Psoas muscle (tissue), 8 donors: ENCODE measurements around the gene PHLPP1. TPM values are rescaled to one million over a fixed set of nuclear protein-coding genes. Genes with fewer than 3 reads are reported as not detected.

Experiments
- ATAC-seq, 4 donors: fragments of 200-7000 bp; cut with Tn5 transposase; one replicate each; pipeline ENCODE4 v1.9.1; 2020; ENCODE audit warnings: moderate library complexity in 3 of 4, mild to moderate bottlenecking in 2 of 4
- DNase-seq, 2 donors: peaks; one replicate each; pipeline ENCODE4 v3.0.0-alpha.2; 2020
- H3K27ac ChIP-seq: fragments of 200-600 bp; one replicate; pipeline ENCODE4 v1.8.0; 2022
- H3K27me3 ChIP-seq, 3 donors: fragments of 200-600 bp in 1 of 3; one replicate each; pipeline versions ENCODE4 v1.6.1 to v1.8.0; 2013 to 2022; ENCODE audit warnings: low read length in 2 of 3, mild to moderate bottlenecking in 2 of 3, moderate library complexity in 1 of 3; ENCODE audit not compliant: insufficient read depth in 3 of 3
- H3K36me3 ChIP-seq, 2 donors: fragments of 200-600 bp in 1 of 2; one replicate each; pipeline versions ENCODE4 v1.6.1 to v1.8.0; 2013 to 2022; ENCODE audit warnings: low read depth in 1 of 2, mild to moderate bottlenecking in 1 of 2, moderate library complexity in 1 of 2; ENCODE audit not compliant: insufficient read depth in 1 of 2
- H3K4me1 ChIP-seq: fragments of 200-600 bp; one replicate; pipeline ENCODE4 v1.8.0; 2022
- H3K4me3 ChIP-seq: fragments of 200-600 bp; one replicate; pipeline ENCODE4 v1.8.0; 2022; ENCODE audit warnings: mild to moderate bottlenecking
- H3K9me3 ChIP-seq: fragments of 200-600 bp; one replicate; pipeline ENCODE4 v1.8.0; 2022
- CTCF ChIP-seq: fragments of 200-600 bp; IDR thresholded peaks from one replicate; pipeline ENCODE4 v1.8.0; 2022; ENCODE audit warnings: antibody characterized with exemption
- WGBS, 3 donors: extraction: QIAGEN DNeasy Blood & Tissue Kit; methylation state at CpG; one replicate each; pipeline versions ENCODE4 v1.1.6 to v1.1.7; 2013; 5-methylcytosine and 5-hydroxymethylcytosine counted together
- intact Hi-C, 2 donors: fragments of 100-400 bp; cut with DNase I; formaldehyde crosslinking; loops; one replicate each; pipeline versions ENCODE4 v1.11.0 to v1.14.2; 2022
- polyA plus RNA-seq, 3 donors: library from polyadenylated mRNA; stranded (reverse); fragments of 200-250 nt; gene quantifications; one replicate each; pipeline ENCODE4 v1.2.3, GENCODE V29; 2013
- total RNA-seq, 4 donors: library from RNA; stranded (reverse); fragmentation: NEBNext Ultra II Directional in 2 of 4; extraction: Animal tissue kit (Norgen Biotek cat#: 25700) in 2 of 4; gene quantifications; one replicate each; pipeline versions ENCODE4 v1.2.1 to v1.2.4, GENCODE V29; 2021 to 2023
- donor health status: healthy with polysubstance abuse.
- donor health status: DM: no; HTN: no; CAD: no; lungs with moderate emphysema.
- donor health status: Bipolar disorder and iron deficiency.
- donor health status: healthy.
- donor health status: DM: yes; HTN: yes; CAD: no.
- donor health status: DM: no; HTN: no; CAD: no.
- donor health status: DM: no; HTN: no; CAD: no.
- donor health status: DM: yes; HTN: yes; CAD: no.

The PHLPP1 gene
- total and polyA plus RNA-seq, 7 donors = 0.79 to 6.4 (median 3.5) TPM

- WGBS, 3 donors = 84 to 92% (median 90%) methylated on average over 3 of the region's 3 CpGs
- H3K4me1 ChIP-seq = peaks cover 10% of the 10 kb centered on the region
- no peak overlapping the region for H3K27ac ChIP-seq
- H3K4me3 ChIP-seq = no peak overlapping the region
- ATAC-seq (no peak), DNase-seq (no peak)
- H3K9me3 ChIP-seq = no peaks in the 10 kb centered on the region
- no peak for TF ChIP-seq CTCF
- H3K36me3 ChIP-seq = no peaks in the 10 kb centered on the region
- intact Hi-C loops = no loop called here
- no peaks in the 10 kb centered on the region for H3K27me3 ChIP-seq
These were observed 10.6 kb downstream of the PHLPP1 start for GRCh38 chr18:62725896-62726295.

DNA sequence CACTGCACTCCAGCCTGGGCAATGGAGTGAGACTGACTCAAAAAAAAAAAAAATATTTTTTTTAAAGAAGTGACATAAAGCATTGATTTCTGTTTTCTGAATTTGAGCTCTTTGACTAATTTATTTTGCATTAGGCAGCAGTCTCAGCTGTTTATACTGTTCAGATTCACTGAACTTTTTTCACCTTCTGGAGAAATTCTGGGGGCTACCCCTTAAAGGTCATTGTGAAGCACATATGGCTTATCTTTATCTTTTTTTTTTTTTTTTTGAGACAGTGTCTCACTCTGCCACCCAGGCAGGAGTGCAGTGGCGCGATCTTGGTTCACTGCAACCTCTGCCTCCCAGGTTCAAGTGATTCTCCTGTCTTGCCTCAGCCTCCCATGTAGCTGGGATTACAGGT, 12.9 kb downstream of the PHLPP1 start:
- no peak for TF ChIP-seq CTCF
- no peaks in the 10 kb centered on the region for H3K36me3 ChIP-seq
- intact Hi-C loops = no loop called here

GRCh38 chr18:62729487-62730386, 14.4 kb downstream of the PHLPP1 start:
- H3K36me3 ChIP-seq = no peaks in the 10 kb centered on the region
- no peak overlapping the region for H3K27ac ChIP-seq
- intact Hi-C loops = no loop called here
- no peak overlapping the region for H3K4me3 ChIP-seq
- H3K4me1 ChIP-seq = no peaks in the 10 kb centered on the region
- H3K9me3 ChIP-seq = peaks cover 9% of the 10 kb centered on the region
- WGBS, 3 donors = 88 to 94% (median 91%) methylated on average over 13 of the region's 13 CpGs
- TF ChIP-seq CTCF = no peak
- ATAC-seq = no peak
- DNase-seq = no peak
- no peaks in the 10 kb centered on the region for H3K27me3 ChIP-seq

More for the DNA sequence above, 12.9 kb downstream of the PHLPP1 start:
- no peaks in the 10 kb centered on the region for H3K27me3 ChIP-seq
- H3K4me3 ChIP-seq = no peak overlapping the region
- DNase-seq = no peak
- ATAC-seq = no peak
- H3K9me3 ChIP-seq = peaks cover 9% of the 10 kb centered on the region
- whole genome bisulfite sequencing, 3 donors = 93 to 100% (median 99%) methylated on average over 2 of the region's 2 CpGs
- peaks cover 5% of the 10 kb centered on the region for H3K4me1 ChIP-seq
- H3K27ac ChIP-seq = no peak overlapping the region

DNA sequence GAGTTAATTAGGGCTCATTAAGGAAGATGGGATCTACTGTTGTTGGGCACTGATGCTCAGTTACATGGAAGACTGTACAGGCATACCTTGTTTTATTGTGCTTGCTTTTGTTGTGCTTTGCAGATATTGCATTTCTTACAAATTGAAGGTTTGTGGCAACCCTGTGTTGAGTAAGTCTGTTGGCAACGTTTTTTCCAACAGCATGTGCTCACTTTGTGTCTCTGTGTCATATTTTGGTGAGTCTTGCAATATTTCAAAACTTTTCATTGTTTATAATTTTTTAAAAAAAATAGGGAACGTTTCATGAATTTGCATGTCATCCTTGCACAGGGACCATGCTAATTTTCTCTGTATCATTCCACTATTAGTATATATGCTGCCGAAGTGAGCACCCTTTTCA, 15.6 kb downstream of the PHLPP1 start:
- Histone ChIP-seq H3K36me3 (no peaks in the 10 kb centered on the region), H3K4me3 (no peak overlapping the region), H3K4me1 (no peaks in the 10 kb centered on the region), H3K9me3 (peaks cover 9% of the 10 kb centered on the region), H3K27me3 (no peaks in the 10 kb centered on the region), H3K27ac (no peak overlapping the region)
- intact Hi-C loops = no loop called here
- DNase-seq = no peak
- WGBS, 3 donors = 72 to 86% (median 73%) methylated on average over 3 of the region's 3 CpGs
- no peak for TF ChIP-seq CTCF
- ATAC-seq = no peak
